ENCODE measurements around the gene MYCBPAP. TPM values are rescaled to one million over a fixed set of nuclear protein-coding genes. Genes with fewer than 3 reads are reported as not detected.

The MYCBPAP gene
- total RNA-seq, 1 experiment from 2014 or later = 1.9 TPM

DNA sequence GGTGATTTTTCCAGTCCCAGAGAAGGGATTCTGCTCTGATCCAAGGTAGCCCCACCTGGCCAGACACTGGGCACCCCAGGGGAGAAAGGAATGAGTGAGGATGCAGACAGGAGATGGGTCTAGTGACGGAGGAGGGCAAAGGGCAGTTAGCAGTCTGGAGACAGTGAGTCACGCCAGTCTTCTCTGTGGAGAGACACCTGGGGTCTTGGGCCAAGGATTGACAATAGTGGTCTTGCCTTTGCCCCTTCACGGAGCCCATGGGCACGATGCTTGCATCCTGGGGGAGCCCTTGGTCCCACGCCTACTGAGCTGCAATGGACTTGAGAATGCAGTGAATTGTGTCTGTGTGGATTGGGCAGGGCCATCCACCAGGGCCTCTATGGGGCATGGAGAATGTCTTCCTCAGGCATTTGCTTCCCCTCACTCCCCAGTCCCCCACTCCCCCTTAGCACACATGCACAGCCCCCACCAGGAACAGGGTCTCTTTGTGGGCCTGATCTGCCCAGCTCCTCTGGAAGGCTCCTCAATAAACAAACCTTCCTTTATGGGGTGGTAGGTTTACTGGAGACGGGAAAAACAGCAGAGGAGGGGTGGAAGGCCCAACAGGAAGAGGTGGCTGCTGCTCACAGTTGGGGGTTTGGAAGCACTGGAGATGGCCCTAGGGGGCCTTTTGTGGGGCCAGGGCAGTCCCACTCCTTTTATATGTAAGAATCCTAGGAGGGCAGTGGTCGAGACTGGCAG is 41.0 kb upstream of the MYCBPAP start:
- no peak overlapping the region for H3K4me2 ChIP-seq (ENCODE audit: low read length)
- no peak for TF ChIP-seq EZH2phosphoT487 (IDR thresholded peaks at IDR 0.05; ENCODE audit: borderline replicate concordance, low read length)
- TF ChIP-seq EZH2 (IDR thresholded peaks at IDR 0.05; ENCODE audit: low read length, unreplicated experiment) = no peak
- no peak for TF ChIP-seq CTCF (conservative IDR thresholded peaks at IDR 0.05; ENCODE audit: low read depth, low read length)

DNA sequence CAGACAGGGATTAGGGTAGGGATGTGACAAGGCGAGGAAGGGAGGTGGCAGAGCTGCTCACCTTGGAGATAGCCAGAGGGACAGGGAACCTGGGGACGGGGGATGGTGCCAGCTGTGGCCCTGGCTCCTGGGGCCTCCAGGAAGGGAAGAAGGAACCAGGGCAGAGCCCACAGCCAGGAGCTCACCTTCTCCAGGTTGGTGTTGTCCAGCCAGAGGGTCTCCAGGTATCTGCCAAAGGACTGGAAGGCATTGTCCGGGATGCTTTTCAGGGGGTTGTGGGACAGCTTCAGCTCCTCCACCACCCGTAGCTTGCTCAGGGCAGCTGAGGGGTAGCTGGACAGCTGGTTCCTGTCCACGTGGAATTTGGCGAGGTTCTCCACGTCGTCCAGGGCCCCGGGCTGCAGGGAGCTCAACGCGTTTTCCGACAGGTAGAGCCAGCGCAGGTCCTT is 40.4 kb upstream of the MYCBPAP start:
- Histone ChIP-seq H3K9me3 (ENCODE audit: low read length) (no peaks in the 10 kb centered on the region), H3K27ac (ENCODE audit: low read length) (no peak overlapping the region), H3K4me1 (ENCODE audit: insufficient read depth, low read length) (peaks cover 10% of the 10 kb centered on the region; the same call in 1 of the 2 replicates), H3K79me2 (ENCODE audit: low read length) (no peaks in the 10 kb centered on the region), H3K4me3 (ENCODE audit: low read length) (no peak overlapping the region), H3F3A (ENCODE audit: low read length, unreplicated experiment) (no peaks in the 10 kb centered on the region), H3K4me2 (ENCODE audit: low read length) (no peak overlapping the region), H3K27me3 (ENCODE audit: low read length) (no peaks in the 10 kb centered on the region), H4K20me1 (ENCODE audit: low read length) (no peaks in the 10 kb centered on the region), H3K9ac (ENCODE audit: low read length) (no peak overlapping the region), H3K9me2 (replicated peaks; ENCODE audit: low read length) (no peaks in the 10 kb centered on the region), H2AFZ (ENCODE audit: low read length) (no peak overlapping the region), H3K36me3 (ENCODE audit: low read depth, low read length) (no peaks in the 10 kb centered on the region)
- TF ChIP-seq CTCF (conservative IDR thresholded peaks at IDR 0.05; ENCODE audit: low read depth, low read length) = no peak
- TF ChIP-seq EZH2phosphoT487 (IDR thresholded peaks at IDR 0.05; ENCODE audit: borderline replicate concordance, low read length) = no peak
- TF ChIP-seq EZH2 (IDR thresholded peaks at IDR 0.05; ENCODE audit: low read length, unreplicated experiment) = no peak
- CTCF ChIA-PET = no interaction called here
- ATAC-seq = no peak
- POLR2A ChIA-PET (ENCODE audit: unreplicated experiment) = interaction anchor here (0.5 to 0.6 kb wide), 2 partner anchors 39 to 109 kb away, joined by 3 to 4 read pairs; no protein-coding TSS in a partner anchor
- DNase-seq = no peak
- BruUV-seq (replicated peaks) = no TSS peak
- intact Hi-C loops (cut with micrococcal nuclease) = no loop called here

More for the DNA sequence above, 41.0 kb upstream of the MYCBPAP start:
- Histone ChIP-seq H3K9ac (ENCODE audit: low read length) (no peak overlapping the region), H3K9me2 (replicated peaks; ENCODE audit: low read length) (no peaks in the 10 kb centered on the region), H3K27ac (ENCODE audit: low read length) (no peak overlapping the region), H3K79me2 (ENCODE audit: low read length) (no peaks in the 10 kb centered on the region), H3K9me3 (ENCODE audit: low read length) (no peaks in the 10 kb centered on the region), H3K27me3 (ENCODE audit: low read length) (no peaks in the 10 kb centered on the region), H4K20me1 (ENCODE audit: low read length) (no peaks in the 10 kb centered on the region), H3K36me3 (ENCODE audit: low read depth, low read length) (no peaks in the 10 kb centered on the region), H3F3A (ENCODE audit: low read length, unreplicated experiment) (no peaks in the 10 kb centered on the region), H3K4me1 (ENCODE audit: insufficient read depth, low read length) (peaks cover 10% of the 10 kb centered on the region; the same call in 1 of the 2 replicates), H3K4me3 (ENCODE audit: low read length) (no peak overlapping the region), H2AFZ (ENCODE audit: low read length) (no peak overlapping the region)
- BruUV-seq (replicated peaks) = no TSS peak
- intact Hi-C loops (cut with micrococcal nuclease) = no loop called here
- no peak for DNase-seq
- ATAC-seq = no peak
- CTCF ChIA-PET = no interaction called here
- POLR2A ChIA-PET (ENCODE audit: unreplicated experiment) = no interaction called here

All from PC-3 (cell line).